OCI-LY1 (cell line): Measurements from ENCODE around the gene ANKRD16.

ENCODE experiments used
- H2AFZ ChIP-seq: fragments of 200-600 bp; sonication (generic), shearing (Covaris generic); 2 replicates; pipeline ENCODE4 v1.6.0; 2014; ENCODE audit warnings: antibody characterized with exemption, mild to moderate bottlenecking, low read length
- H3F3A ChIP-seq: fragments of 200-600 bp; sonication (generic), shearing (Covaris generic); 2 replicates; pipeline ENCODE4 v1.6.0; 2014; ENCODE audit warnings: mild to moderate bottlenecking, antibody characterized with exemption, low read length, moderate library complexity; ENCODE audit not compliant: insufficient read depth
- H3K27ac ChIP-seq: fragments of 200-600 bp; sonication (generic); 2 replicates; pipeline ENCODE4 v1.5.1; 2014; ENCODE audit warnings: low read length, mixed run types, mild to moderate bottlenecking, low read depth; ENCODE audit not compliant: poor library complexity, severe bottlenecking
- H3K27me3 ChIP-seq: fragments of 200-600 bp; sonication (generic); 2 replicates; pipeline ENCODE4 v1.6.0; 2014; ENCODE audit warnings: antibody characterized with exemption, mild to moderate bottlenecking, low read length, moderate library complexity; ENCODE audit not compliant: insufficient read depth
- H3K36me3 ChIP-seq: fragments of 200-600 bp; sonication (generic); 2 replicates; pipeline ENCODE4 v1.6.1; 2014; ENCODE audit warnings: mild to moderate bottlenecking, antibody characterized with exemption, low read length, moderate library complexity, mixed read lengths; ENCODE audit not compliant: insufficient read depth
- H3K4me1 ChIP-seq: fragments of 200-600 bp; sonication (generic); 2 replicates; pipeline ENCODE4 v1.5.1; 2014; ENCODE audit warnings: mild to moderate bottlenecking, low read length, moderate library complexity; ENCODE audit not compliant: insufficient read depth, severe bottlenecking
- H3K4me2 ChIP-seq: fragments of 200-600 bp; sonication (generic), shearing (Covaris generic); 2 replicates; pipeline ENCODE4 v1.6.1; 2014; ENCODE audit warnings: low read length
- H3K4me3 ChIP-seq: fragments of 200-600 bp; sonication (generic); 2 replicates; pipeline ENCODE4 v1.5.1; 2014; ENCODE audit warnings: low read length, low read depth, mild to moderate bottlenecking, mixed read lengths; ENCODE audit not compliant: poor library complexity, severe bottlenecking
- H3K79me2 ChIP-seq: fragments of 200-600 bp; shearing (Covaris generic); 2 replicates; pipeline ENCODE4 v1.6.1; 2016; ENCODE audit warnings: mixed run types, low read length, mixed read lengths; ENCODE audit not compliant: insufficient read depth
- H3K9ac ChIP-seq: fragments of 200-600 bp; sonication (generic), shearing (Covaris generic); 2 replicates; pipeline ENCODE4 v1.6.1; 2014; ENCODE audit warnings: mild to moderate bottlenecking, low read length, mixed read lengths
- H3K9me2 ChIP-seq: fragments of 200-600 bp; sonication (generic), shearing (Covaris generic); 2 replicates; pipeline ENCODE4 v1.6.1; 2014; ENCODE audit warnings: low read depth, mild to moderate bottlenecking, low read length, mixed read lengths
- H3K9me3 ChIP-seq: fragments of 200-600 bp; shearing (Covaris generic); 2 replicates; pipeline ENCODE4 v1.6.1; 2014; ENCODE audit warnings: low read length, mixed read lengths
- H4K20me1 ChIP-seq: fragments of 200-600 bp; sonication (generic), shearing (Covaris generic); 2 replicates; pipeline ENCODE4 v1.6.0; 2016; ENCODE audit warnings: mild to moderate bottlenecking, low read length; ENCODE audit not compliant: insufficient read depth
- CTCF ChIP-seq: fragments of 200-600 bp; sonication (generic), shearing (Covaris generic); IDR thresholded peaks from 2 replicates; pipeline ENCODE4 v1.5.1; 2017; ENCODE audit warnings: mild to moderate bottlenecking, antibody characterized with exemption, low read length, moderate library complexity, mixed read lengths
- EZH2 ChIP-seq: fragments of 200-600 bp; sonication (generic), shearing (Covaris generic); IDR thresholded peaks from 2 replicates; pipeline ENCODE4 v1.8.0; 2017; ENCODE audit warnings: borderline replicate concordance, mixed run types, mild to moderate bottlenecking, antibody characterized with exemption, low read length, moderate library complexity, mixed read lengths

Gene ANKRD16

DNA sequence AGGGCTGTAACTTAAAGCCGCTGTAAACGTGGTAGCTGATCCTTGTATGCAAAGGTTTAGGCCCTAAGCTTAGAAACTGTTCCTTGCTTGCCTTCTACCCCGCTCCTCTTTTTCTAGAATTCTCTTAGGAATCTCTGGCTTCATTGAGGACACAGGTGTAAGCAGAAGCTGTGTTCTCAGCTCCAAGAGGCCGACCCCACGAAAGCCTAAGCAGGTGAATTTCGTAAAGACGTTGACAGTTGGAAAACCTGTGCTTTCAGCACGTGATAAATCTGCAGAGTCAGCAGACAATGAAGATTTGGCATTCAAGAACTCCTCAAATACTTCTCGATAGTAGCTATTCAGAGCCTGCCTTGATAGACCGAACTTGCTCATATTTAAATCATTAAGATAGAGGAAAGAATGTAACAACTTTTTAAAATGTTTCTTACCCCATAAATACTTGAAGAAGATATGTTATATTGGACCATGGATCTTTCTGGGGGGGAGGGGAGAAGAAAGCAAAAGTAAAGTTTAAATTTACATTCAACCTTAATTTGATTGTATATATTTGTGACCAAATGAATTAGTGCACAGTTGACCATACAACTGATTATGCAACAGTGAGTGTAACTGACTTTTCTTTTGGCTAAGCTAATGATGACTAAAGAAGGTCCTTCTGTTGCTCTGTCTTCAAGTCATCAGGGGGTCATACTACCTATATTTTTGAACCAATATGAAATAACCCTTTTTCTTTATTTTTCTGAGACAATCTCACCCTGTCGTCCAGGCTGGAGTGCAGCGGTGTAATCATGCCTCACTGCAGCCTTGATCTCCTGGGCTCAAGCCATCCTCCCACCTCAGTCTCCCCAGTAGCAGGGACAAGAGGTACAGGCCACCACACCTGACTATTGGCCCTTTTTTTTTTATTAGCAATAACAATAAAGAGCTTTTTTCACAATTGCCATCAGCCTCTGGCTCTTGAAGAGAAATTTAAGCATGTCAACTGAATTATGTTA lies 75.3 kb downstream of the ANKRD16 start:
- H3K4me1 ChIP-seq: peaks cover 80% of the 10 kb centered on the region
- H3K4me3 ChIP-seq: peak overlapping the region; percentile 99
- no peak overlapping the region for H2AFZ ChIP-seq
- peak overlapping the region; percentile 83 for H3K4me2 ChIP-seq
- no peaks in the 10 kb centered on the region for H3K9me3 ChIP-seq
- H3K36me3 ChIP-seq: peaks cover 11% of the 10 kb centered on the region; the same call in 1 of the 2 replicates
- peak overlapping the region; percentile 91 for H3K27ac ChIP-seq
- no peaks in the 10 kb centered on the region for H3K9me2 ChIP-seq
- no peaks in the 10 kb centered on the region for H3K27me3 ChIP-seq
- H3F3A ChIP-seq: no peaks in the 10 kb centered on the region
- peaks cover 47% of the 10 kb centered on the region for H3K79me2 ChIP-seq
- peaks cover 3% of the 10 kb centered on the region; the same call in 1 of the 2 replicates for H4K20me1 ChIP-seq
- peak overlapping the region; percentile 92 for H3K9ac ChIP-seq
- TF ChIP-seq EZH2: no peak
- TF ChIP-seq CTCF: no peak

GRCh38 chr10:5813341-5814109 lies 76.2 kb downstream of the ANKRD16 start, which contains the start of gene GDI2:
TSS of gene GDI2 (minus strand) at chr10:5813434. CDS start at chr10:5813258, 176 bp downstream.
- Histone ChIP-seq H3K36me3 (peaks cover 11% of the 10 kb centered on the region; the same call in 1 of the 2 replicates), H3K27ac (peak within 1 kb of the TSS; percentile 91), H3K27me3 (no peaks in the 10 kb centered on the region), H4K20me1 (peaks cover 3% of the 10 kb centered on the region; the same call in 1 of the 2 replicates), H3K4me2 (peak within 1 kb of the TSS; percentile 99), H3K9ac (peak within 1 kb of the TSS; percentile 100), H3K9me3 (no peaks in the 10 kb centered on the region), H3K9me2 (no peaks in the 10 kb centered on the region), H3F3A (no peaks in the 10 kb centered on the region), H2AFZ (no peak within 1 kb of the TSS), H3K4me3 (peak within 1 kb of the TSS; percentile 99), H3K79me2 (peaks cover 56% of the 10 kb centered on the region), H3K4me1 (peaks cover 80% of the 10 kb centered on the region)
- TF ChIP-seq CTCF: no peak
- no peak for TF ChIP-seq EZH2

- H3K27ac ChIP-seq: peak overlapping the region; percentile 82
- H3K4me1 ChIP-seq: peaks cover 83% of the 10 kb centered on the region
- no peak overlapping the region for H2AFZ ChIP-seq
- H3K79me2 ChIP-seq: peaks cover 61% of the 10 kb centered on the region
- peaks cover 14% of the 10 kb centered on the region; the same call in 1 of the 2 replicates for H3K36me3 ChIP-seq
- peak overlapping the region; percentile 99 for H3K4me3 ChIP-seq
- no peaks in the 10 kb centered on the region for H3K9me3 ChIP-seq
- H4K20me1 ChIP-seq: peaks cover 3% of the 10 kb centered on the region; the same call in 1 of the 2 replicates
- no peaks in the 10 kb centered on the region for H3K27me3 ChIP-seq
- peak overlapping the region; percentile 100 for H3K9ac ChIP-seq
- H3K4me2 ChIP-seq: peak overlapping the region; percentile 99
- TF ChIP-seq EZH2: no peak
- no peak for TF ChIP-seq CTCF
- H3F3A ChIP-seq: no peaks in the 10 kb centered on the region
- H3K9me2 ChIP-seq: no peaks in the 10 kb centered on the region
Observed at GRCh38 chr10:5813091-5813340, 76.7 kb downstream of the ANKRD16 start.
